Stimulated activated effector memory CD8-positive, alpha-beta T cell treated with anti-CD3 and anti-CD28 coated beads, Interleukin-12 subunit alpha, Interleukin-12 subunit beta, amount 100 ng/mL, for 72 hours (primary cell): ENCODE measurements around the gene RC3H1.

ENCODE experiments used
- ATAC-seq: fragments of 150-1000 bp; cut with Tn5 transposase; 2 replicates; pipeline ENCODE4 v1.10.0; 2021
- DNase-seq, 2 donors: peaks; one replicate each; pipeline ENCODE4 v3.0.0; 2021 to 2022; ENCODE audit warnings: low spot score in 2 of 2
- H3K27ac Mint-ChIP-seq: one replicate; pipeline ENCODE4 v1.8.0; 2022; ENCODE audit warnings: mild to moderate bottlenecking, mixed read lengths
- H3K36me3 Mint-ChIP-seq: one replicate; pipeline ENCODE4 v1.8.0; 2022; ENCODE audit warnings: mild to moderate bottlenecking, mixed read lengths
- H3K4me1 Mint-ChIP-seq: one replicate; pipeline ENCODE4 v1.8.0; 2022; ENCODE audit warnings: mixed read lengths
- H3K4me3 Mint-ChIP-seq: one replicate; pipeline ENCODE4 v1.8.0; 2022; ENCODE audit warnings: mild to moderate bottlenecking, mixed read lengths
- H3K9me3 Mint-ChIP-seq: one replicate; pipeline ENCODE4 v1.8.0; 2022; ENCODE audit warnings: mixed read lengths

Gene RC3H1

DNA sequence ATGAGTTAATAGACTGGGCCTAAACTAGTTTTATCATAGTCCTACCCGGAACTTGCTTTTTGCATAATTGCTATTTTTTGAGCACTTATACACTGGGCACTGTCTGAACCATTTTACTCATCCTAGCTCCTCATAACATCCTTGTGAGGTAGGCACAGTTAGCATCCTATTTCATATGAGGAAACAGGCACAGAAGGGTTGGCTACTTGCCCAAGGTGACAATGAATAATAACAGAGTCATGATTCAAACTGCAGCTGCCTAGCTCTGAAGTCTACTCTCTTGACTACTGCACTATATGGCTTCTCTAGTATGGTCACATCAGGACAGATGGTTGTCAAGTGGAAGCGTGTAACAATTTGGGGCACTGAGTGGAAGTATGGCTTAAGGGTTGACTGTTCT lies 18.2 kb upstream of the RC3H1 start:
- Mint-ChIP-seq H3K36me3 (no peaks in the 10 kb centered on the region), H3K4me1 (peaks cover 5% of the 10 kb centered on the region), H3K9me3 (no peaks in the 10 kb centered on the region), H3K27ac (no peak overlapping the region), H3K4me3 (no peak overlapping the region)
- ATAC-seq (peak; percentile 65), DNase-seq (no peak)

DNA sequence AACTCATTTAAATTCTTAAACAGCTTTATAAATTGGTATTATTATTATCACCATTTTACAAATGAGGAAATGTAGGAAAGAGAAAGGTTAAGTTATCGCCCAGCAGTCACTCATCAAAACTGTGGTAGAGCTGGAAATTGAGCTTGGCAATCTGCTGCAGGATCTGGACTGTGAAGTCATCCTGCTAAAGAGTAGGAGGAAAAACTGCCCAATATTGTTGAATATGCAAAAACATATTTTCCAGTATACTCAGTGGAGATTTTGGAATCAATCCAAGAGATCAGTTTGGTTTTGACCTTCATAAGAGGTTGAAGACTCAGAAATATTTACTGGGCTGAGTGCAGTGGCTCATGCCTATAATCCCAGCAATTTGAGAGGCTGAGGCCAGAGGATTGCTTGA lies 16.9 kb upstream of the RC3H1 start:
- no peak overlapping the region for H3K27ac Mint-ChIP-seq
- H3K4me3 Mint-ChIP-seq: no peak overlapping the region
- H3K9me3 Mint-ChIP-seq: no peaks in the 10 kb centered on the region
- H3K4me1 Mint-ChIP-seq: peaks cover 5% of the 10 kb centered on the region
- DNase-seq (no peak), ATAC-seq (no peak)
- no peaks in the 10 kb centered on the region for H3K36me3 Mint-ChIP-seq

DNA sequence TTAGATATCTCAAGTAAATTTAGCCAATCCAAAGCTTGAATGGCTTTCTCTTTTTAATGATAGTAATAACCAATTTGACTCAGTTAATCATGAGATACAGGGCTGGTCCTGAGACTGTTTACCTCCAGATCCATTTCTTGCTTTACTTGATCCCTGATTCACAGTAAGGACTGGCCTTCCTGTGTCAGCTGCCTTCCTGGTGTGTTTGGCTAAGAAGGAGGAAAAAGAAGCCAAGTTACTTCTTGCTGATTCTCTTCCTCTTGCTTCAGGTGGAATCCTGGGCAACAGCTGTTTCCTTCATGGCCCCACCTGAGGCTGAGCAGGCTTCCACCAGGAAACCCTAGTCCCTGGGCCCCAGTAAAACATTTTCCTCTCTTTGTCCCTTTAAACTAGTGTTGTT lies 14.6 kb upstream of the RC3H1 start:
- ATAC-seq: no peak
- H3K27ac Mint-ChIP-seq: no peak overlapping the region

DNA sequence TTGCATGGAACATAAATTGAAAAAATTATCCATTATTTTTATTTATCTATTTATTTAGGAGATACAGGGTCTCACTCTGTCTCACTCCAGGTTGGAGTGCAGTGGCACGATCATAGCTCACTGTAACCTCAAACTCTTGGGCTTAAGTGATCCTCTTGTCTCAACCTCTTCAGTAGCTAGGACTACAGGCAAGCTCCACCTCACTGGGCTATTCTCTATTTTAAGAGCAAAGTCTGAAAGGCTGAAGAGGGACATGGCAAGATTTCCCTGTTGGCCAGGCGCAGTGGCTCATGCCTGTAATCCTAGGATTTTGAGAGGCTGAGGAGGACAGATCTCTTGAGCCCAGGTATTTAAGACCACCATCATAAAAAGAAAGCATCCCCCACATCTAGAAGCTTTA lies 14.0 kb upstream of the RC3H1 start:
- no peak for ATAC-seq
- Mint-ChIP-seq H3K27ac (no peak overlapping the region), H3K36me3 (no peaks in the 10 kb centered on the region), H3K9me3 (no peaks in the 10 kb centered on the region), H3K4me1 (no peaks in the 10 kb centered on the region), H3K4me3 (no peak overlapping the region)
- no peak for DNase-seq

More for the DNA sequence above, 14.6 kb upstream of the RC3H1 start:
- Mint-ChIP-seq H3K4me1 (no peaks in the 10 kb centered on the region), H3K9me3 (no peaks in the 10 kb centered on the region), H3K36me3 (no peaks in the 10 kb centered on the region), H3K4me3 (no peak overlapping the region)
- DNase-seq: peak in 1 of 2 donors; percentile 22

DNA sequence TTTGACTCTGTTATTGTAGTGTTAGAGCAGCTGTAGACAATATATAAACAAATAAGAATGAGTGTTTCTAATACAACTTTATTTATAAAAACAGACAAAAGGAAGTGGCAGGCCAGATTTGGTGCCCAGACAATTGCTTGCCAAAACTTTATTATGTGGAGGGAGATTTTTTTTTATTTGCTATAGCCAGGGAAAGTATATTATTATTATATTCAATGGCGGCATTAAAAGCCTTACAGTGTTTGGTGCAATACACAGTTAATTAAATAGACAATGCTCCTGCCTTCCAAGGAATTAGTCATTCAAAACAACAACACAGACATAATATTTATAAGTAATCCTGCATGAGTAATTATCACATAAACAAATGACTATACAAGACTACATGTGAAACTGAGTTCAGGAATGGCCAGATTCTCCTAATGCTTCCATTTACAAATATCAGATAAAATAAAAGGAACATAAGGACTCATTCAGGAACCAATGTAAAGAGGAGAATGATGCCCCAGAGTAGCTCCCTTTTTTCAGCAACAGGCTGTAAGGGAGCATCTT lies 10.6 kb upstream of the RC3H1 start:
- H3K4me1 Mint-ChIP-seq: no peaks in the 10 kb centered on the region
- H3K9me3 Mint-ChIP-seq: no peaks in the 10 kb centered on the region
- ATAC-seq (no peak), DNase-seq (no peak)
- no peak overlapping the region for H3K27ac Mint-ChIP-seq
- no peaks in the 10 kb centered on the region for H3K36me3 Mint-ChIP-seq
- no peak overlapping the region for H3K4me3 Mint-ChIP-seq

DNA sequence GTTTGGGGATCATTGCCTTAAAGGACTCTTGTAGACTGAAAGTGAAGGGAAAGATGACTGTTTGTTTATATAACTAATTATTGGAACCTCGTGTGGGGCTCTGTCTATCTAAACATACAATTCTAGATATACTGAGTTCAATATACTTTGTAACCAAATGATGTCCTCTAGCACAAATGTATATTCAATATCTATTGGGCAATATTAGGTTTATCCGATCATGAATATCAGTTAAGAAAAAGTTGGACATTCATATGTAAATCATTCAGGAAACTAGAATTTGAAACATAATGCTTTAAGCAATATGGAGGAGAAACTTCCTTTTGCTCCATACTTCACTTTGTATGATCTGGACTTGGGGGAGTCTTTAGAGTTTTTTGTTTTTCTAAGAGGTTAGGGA lies 8.9 kb upstream of the RC3H1 start:
- H3K27ac Mint-ChIP-seq: no peak overlapping the region
- ATAC-seq: no peak
- no peaks in the 10 kb centered on the region for H3K4me1 Mint-ChIP-seq
- no peak overlapping the region for H3K4me3 Mint-ChIP-seq
- no peaks in the 10 kb centered on the region for H3K36me3 Mint-ChIP-seq
- no peaks in the 10 kb centered on the region for H3K9me3 Mint-ChIP-seq
- no peak for DNase-seq

DNA sequence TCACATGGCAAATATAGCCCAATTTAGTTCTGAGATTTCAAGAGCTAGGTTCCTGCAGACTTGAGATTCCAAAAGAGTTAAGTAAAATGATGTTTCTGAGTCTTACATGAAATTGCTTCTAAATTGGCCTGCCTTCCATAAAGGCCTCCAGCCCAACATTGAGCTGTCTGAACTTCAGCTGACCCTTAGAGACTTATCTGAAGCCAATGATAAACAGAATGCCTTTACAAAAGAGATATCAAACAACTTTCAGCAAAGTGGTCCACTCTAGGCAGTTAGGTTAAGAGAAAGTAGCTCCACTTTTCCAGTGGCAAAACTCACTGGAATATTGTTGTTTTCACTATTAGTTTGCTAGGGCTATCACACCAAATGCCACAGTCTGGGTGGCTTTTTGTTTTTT lies 6.3 kb upstream of the RC3H1 start:
- Mint-ChIP-seq H3K27ac (no peak overlapping the region), H3K4me1 (no peaks in the 10 kb centered on the region)
- no peak for ATAC-seq

DNA sequence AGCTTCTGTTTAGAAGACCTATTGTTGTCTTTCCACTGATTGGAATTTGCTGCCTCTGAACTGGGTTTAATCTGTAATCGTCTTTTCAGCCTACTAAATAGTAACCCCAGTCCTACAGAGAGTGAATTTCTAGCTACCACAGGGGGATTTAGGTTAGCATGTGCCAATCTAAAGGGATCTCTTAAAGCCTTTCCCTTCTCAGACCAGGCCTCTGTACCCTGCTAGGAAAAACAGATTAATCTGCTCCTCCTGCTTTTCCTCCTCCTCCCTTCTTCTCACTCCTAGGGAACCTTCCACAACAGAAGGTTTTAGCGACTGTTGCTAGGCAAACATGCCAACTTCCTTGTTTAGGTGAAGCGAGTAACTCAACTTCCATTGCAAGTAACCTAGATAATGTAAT lies 1.3 kb upstream of the RC3H1 start:
- peak overlapping the region; percentile 84 for H3K4me3 Mint-ChIP-seq
- H3K36me3 Mint-ChIP-seq: peaks cover 29% of the 10 kb centered on the region
- H3K9me3 Mint-ChIP-seq: no peaks in the 10 kb centered on the region
- ATAC-seq: no peak
- H3K4me1 Mint-ChIP-seq: peaks cover 24% of the 10 kb centered on the region
- no peak for DNase-seq
- H3K27ac Mint-ChIP-seq: no peak overlapping the region

More for the DNA sequence above, 6.3 kb upstream of the RC3H1 start:
- H3K4me3 Mint-ChIP-seq: no peak overlapping the region
- H3K36me3 Mint-ChIP-seq: no peaks in the 10 kb centered on the region
- no peak for DNase-seq
- no peaks in the 10 kb centered on the region for H3K9me3 Mint-ChIP-seq

DNA sequence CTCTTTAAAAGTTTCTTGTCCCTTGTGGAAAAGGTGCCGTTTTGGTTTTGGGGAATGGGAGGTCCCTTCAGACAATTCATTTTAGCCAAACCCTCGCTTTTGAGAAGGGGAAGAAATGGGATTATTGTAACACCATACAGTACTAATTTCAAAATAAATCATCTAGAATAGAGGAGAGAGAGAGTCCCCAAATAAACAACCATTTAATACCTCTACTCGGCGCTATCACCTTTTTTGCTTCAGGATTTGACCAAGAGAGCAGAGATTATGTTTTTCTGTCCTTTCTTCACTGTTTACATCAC lies 770 bp upstream of the RC3H1 start:
- Mint-ChIP-seq H3K27ac (peak overlapping the region; percentile 91), H3K9me3 (no peaks in the 10 kb centered on the region), H3K4me1 (peaks cover 24% of the 10 kb centered on the region), H3K4me3 (peak overlapping the region; percentile 84), H3K36me3 (peaks cover 29% of the 10 kb centered on the region)
- ATAC-seq: no peak
- DNase-seq: no peak

DNA sequence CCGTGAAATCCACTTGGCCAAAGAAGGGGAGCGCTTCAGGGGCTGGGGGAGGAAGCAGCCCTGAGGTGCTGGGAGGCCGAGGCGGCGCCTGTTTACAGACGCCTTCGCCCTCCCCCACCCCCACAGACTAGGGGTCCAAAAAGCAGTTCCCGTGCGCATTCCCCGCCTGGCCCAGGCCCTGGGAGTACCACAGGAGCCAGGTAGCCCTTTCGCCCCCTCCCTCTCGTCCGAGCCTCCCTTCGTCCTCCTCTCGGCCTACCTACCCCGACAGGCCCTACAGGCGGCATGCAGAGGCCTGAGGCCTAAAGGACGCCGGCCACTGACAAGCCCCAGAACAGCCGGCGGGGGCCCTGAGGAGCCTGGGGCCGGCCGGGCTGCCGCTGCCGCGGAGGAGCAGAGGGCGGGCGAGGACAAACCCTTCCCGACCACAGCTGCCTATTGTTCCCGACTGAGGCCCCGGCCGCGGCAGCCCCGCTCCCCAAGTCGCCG lies 522 bp downstream of the RC3H1 start:
- ATAC-seq (peak; percentile 66), DNase-seq (peak in 1 of 2 donors; percentile 80)
- H3K27ac Mint-ChIP-seq: peak overlapping the region; percentile 91
- H3K4me3 Mint-ChIP-seq: peak overlapping the region; percentile 84
- peaks cover 34% of the 10 kb centered on the region for H3K4me1 Mint-ChIP-seq
- no peaks in the 10 kb centered on the region for H3K9me3 Mint-ChIP-seq
- H3K36me3 Mint-ChIP-seq: peaks cover 29% of the 10 kb centered on the region

DNA sequence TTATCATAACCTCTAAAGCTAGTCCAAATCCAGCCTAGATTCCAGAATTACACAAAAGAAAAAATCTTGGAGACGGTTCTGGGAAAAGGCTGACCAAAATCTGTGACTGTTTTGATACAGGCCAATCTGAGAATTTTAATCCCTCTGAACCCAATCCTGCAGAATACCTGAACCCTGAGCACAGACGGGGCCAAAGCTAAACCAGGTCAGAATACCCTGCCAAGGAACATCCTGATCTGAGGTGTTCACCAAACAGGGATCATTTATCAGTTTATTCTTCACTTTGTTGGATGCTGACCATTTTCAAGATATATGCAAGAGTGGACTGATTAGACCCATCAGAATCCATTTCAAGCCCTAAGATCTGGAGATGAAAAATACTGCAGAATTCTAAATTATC lies 3.6 kb downstream of the RC3H1 start:
- no peak for DNase-seq
- Mint-ChIP-seq H3K27ac (no peak overlapping the region), H3K9me3 (no peaks in the 10 kb centered on the region), H3K4me1 (peaks cover 42% of the 10 kb centered on the region), H3K4me3 (no peak overlapping the region), H3K36me3 (peaks cover 29% of the 10 kb centered on the region)
- no peak for ATAC-seq

DNA sequence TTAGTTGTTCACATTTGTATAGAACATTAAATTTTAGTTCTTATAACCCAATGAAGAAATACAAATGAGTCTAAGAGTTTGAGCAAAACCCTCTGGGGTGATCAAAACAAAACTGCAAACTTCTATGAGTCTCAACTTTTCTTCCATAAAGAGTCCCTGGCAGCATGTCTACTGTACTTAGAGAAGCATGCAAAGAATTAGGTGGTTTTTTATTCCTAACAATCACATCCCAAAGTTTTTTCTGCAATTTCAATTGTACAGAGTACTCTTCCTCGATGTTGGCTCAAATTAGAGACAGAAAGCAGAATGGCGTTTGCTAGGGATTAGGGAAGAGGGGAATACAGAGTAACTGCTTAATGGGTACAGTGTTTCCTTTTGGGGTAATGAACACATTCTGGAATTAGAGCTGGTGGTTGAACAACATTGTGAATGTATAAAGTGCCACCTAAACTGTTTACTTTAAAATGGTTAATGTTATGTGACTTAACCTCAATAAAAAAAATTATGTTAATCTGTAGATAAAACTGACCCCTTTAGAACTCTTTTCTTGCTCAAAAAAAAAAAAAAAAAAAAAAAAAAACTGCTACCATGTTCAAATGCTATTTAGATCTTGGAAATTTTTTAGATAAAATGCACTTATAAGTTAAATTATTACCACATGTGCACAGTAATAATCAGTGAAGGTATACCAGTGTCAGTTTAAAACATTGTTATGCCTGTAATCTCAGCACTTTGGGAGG lies 4.8 kb downstream of the RC3H1 start:
- peaks cover 40% of the 10 kb centered on the region for H3K4me1 Mint-ChIP-seq
- H3K27ac Mint-ChIP-seq: no peak overlapping the region
- no peak overlapping the region for H3K4me3 Mint-ChIP-seq
- H3K36me3 Mint-ChIP-seq: peaks cover 23% of the 10 kb centered on the region
- H3K9me3 Mint-ChIP-seq: peaks cover 3% of the 10 kb centered on the region
- DNase-seq: no peak
- no peak for ATAC-seq

DNA sequence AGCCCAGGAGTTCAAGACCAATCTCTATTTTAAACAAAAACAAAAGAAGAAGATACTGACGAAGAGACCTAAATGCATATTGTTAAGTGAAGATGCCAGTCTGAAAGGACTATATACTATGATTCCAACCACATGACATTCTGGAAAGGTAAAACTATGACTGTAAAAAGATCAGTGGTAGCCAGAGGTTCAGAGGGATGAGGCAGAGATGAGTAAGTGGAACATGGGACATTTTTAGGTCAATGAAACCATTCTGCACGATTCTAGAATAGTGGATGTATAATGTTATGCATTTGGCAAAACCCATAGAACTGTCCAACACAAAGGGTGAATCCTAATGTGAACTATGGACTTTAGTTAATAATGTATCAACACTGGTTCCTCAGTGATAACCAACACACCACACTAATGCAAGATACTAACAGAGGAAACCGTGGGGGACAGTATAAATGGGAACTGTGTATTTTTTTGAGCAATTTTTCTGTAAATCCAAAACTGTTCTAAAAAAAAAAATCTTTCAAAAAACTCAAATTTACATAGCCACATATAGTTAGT lies 8.2 kb downstream of the RC3H1 start:
- no peak overlapping the region for H3K27ac Mint-ChIP-seq
- H3K9me3 Mint-ChIP-seq: peaks cover 3% of the 10 kb centered on the region
- H3K4me3 Mint-ChIP-seq: no peak overlapping the region
- peaks cover 8% of the 10 kb centered on the region for H3K36me3 Mint-ChIP-seq
- H3K4me1 Mint-ChIP-seq: peaks cover 53% of the 10 kb centered on the region
- DNase-seq (no peak), ATAC-seq (peak; percentile 95)

DNA sequence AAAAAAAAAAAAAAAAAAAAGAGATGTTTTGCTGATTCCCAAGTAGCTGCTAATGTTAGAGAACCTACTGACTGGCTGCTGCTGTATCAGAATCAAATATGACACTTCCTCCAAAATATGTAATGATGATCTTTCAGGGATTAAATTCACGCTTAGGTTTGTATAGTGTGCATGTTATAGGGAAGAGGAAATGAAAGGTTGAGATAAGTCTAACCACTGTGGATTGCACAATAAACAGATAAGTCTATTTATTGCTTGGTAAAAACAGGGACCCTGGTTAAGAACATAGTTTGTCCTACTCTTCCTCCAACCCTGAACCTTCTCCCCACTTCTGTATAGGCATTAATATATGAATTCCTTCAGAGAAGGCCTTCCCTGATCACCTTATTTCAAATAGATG lies 13.2 kb downstream of the RC3H1 start:
- Mint-ChIP-seq H3K36me3 (peaks cover 30% of the 10 kb centered on the region), H3K27ac (no peak overlapping the region), H3K9me3 (peaks cover 3% of the 10 kb centered on the region), H3K4me3 (no peak overlapping the region), H3K4me1 (peaks cover 63% of the 10 kb centered on the region)
- DNase-seq (no peak), ATAC-seq (no peak)

DNA sequence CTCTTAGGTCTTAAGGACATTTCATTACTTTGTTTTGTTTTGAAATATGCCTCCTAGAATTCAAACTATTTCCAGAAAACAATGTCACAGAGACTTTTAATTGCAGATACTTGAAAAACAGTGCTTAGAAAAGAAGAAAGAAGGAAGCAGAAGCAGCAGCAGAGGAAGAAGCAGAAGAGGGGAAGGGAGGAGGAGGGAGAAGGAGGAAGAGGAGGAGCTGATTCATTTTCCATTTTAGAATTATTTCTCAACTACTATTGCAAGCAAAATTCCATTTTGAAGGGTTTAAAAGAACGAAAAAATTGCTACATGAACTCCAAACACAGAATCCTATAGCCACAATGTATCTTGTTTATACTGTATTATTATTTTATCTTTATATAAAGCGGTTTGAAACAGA lies 13.9 kb downstream of the RC3H1 start:
- peaks cover 62% of the 10 kb centered on the region for H3K4me1 Mint-ChIP-seq
- ATAC-seq (no peak), DNase-seq (no peak)
- H3K36me3 Mint-ChIP-seq: peaks cover 31% of the 10 kb centered on the region
- peaks cover 3% of the 10 kb centered on the region for H3K9me3 Mint-ChIP-seq
- H3K4me3 Mint-ChIP-seq: no peak overlapping the region
- no peak overlapping the region for H3K27ac Mint-ChIP-seq

DNA sequence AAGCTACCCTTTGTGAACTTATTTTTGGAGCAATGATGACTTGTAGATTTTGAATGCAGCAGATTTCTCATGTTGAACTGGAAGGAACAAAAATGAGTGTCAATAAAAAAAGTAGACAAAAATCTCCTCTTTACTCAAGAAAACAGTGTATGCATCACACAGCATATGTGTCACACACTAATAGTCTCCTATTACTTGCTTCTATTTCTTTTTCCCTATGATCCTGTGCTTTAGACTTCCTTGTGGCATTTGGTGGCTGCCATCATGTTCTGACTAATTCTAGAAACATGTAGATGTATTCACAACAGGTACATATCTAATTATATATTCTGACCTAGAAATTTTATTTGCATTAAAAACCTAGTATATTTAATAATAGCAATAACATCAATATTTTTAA lies 14.3 kb downstream of the RC3H1 start:
- Mint-ChIP-seq H3K9me3 (peaks cover under 1% of the 10 kb centered on the region), H3K4me3 (no peak overlapping the region), H3K27ac (no peak overlapping the region), H3K36me3 (peaks cover 31% of the 10 kb centered on the region), H3K4me1 (peaks cover 62% of the 10 kb centered on the region)
- no peak for DNase-seq
- no peak for ATAC-seq
